Skeletal muscle tissue (tissue), 4 donors: ENCODE results near the gene TXNL4A. TPM values are rescaled to one million over a fixed set of nuclear protein-coding genes. Genes with fewer than 3 reads are reported as not detected.
"Not testable (repeated sequence)": the region's sequence is repeated elsewhere in the genome, so short reads cannot be mapped to it uniquely, and the experiment has no call there.

Experiments
- H3K27ac ChIP-seq: one replicate; pipeline ENCODE4 v1.7.0; 2013; ENCODE audit warnings: mild to moderate bottlenecking, low read depth, low read length, inconsistent platforms
- H3K27me3 ChIP-seq, 3 donors: one replicate each; pipeline ENCODE4 v1.7.0; 2013; ENCODE audit warnings: low read length in 3 of 3; ENCODE audit not compliant: control insufficient read depth in 3 of 3, insufficient read depth in 3 of 3
- H3K36me3 ChIP-seq, 3 donors: one replicate each; pipeline ENCODE4 v1.7.0; 2013; ENCODE audit warnings: low read length in 3 of 3; ENCODE audit not compliant: control insufficient read depth in 3 of 3, insufficient read depth in 3 of 3
- H3K4me1 ChIP-seq, 3 donors: one replicate each; pipeline ENCODE4 v1.7.0; 2013; ENCODE audit warnings: low read length in 3 of 3, mild to moderate bottlenecking in 3 of 3; ENCODE audit not compliant: control insufficient read depth in 3 of 3, insufficient read depth in 3 of 3
- H3K4me3 ChIP-seq, 3 donors: one replicate each; pipeline ENCODE4 v1.7.0; 2013; ENCODE audit warnings: low read length in 3 of 3
- H3K9ac ChIP-seq, 3 donors: one replicate each; pipeline ENCODE4 v1.7.0; 2013; ENCODE audit warnings: low read length in 3 of 3, mild to moderate bottlenecking in 3 of 3, moderate library complexity in 2 of 3, low read depth in 1 of 3
- H3K9me3 ChIP-seq, 3 donors: one replicate each; pipeline ENCODE4 v1.7.0; 2013; ENCODE audit warnings: low read length in 3 of 3; ENCODE audit not compliant: control insufficient read depth in 3 of 3
- total RNA-seq: library from RNA; depleted of rRNA; stranded (reverse); fragments of >200 nt; gene quantifications from one replicate; pipeline ENCODE4 v1.2.3, GENCODE V29; 2014
- donor health status: Osteomylitis.

The TXNL4A gene
- 30.8 TPM for total RNA-seq

- peak within 1 kb of the TSS; percentile 90 to 96 (median 92) for H3K9ac ChIP-seq
- H3K27me3 ChIP-seq = no peaks in the 10 kb centered on the region
- H3K27ac ChIP-seq = peak within 1 kb of the TSS; percentile 97
- H3K9me3 ChIP-seq = no peaks in the 10 kb centered on the region
- H3K36me3 ChIP-seq = peaks cover 0 to 8% (median 4%) of the 10 kb centered on the region in 3 donors
- H3K4me1 ChIP-seq = peaks cover 13 to 18% (median 16%) of the 10 kb centered on the region in 3 donors
- peak within 1 kb of the TSS; percentile 95 to 99 (median 99) for H3K4me3 ChIP-seq
Measured at GRCh38 chr18:79988451-79989194, at the start of gene TXNL4A. TXNL4A (minus strand) TSS chr18:79988563; CDS start chr18:79988392, 171 bp downstream.

GRCh38 chr18:80037300-80037699 lies 48.9 kb upstream of the TXNL4A start:
- peaks cover 11 to 20% (median 12%) of the 10 kb centered on the region in 3 donors for H3K4me1 ChIP-seq
- H3K9me3 ChIP-seq = no peaks in the 10 kb centered on the region

GRCh38 chr18:80035997-80036396 lies 47.6 kb upstream of the TXNL4A start:
- H3K4me1 ChIP-seq = peaks cover 11 to 20% (median 12%) of the 10 kb centered on the region in 3 donors
- no peaks in the 10 kb centered on the region for H3K9me3 ChIP-seq
- no peaks in the 10 kb centered on the region for H3K27me3 ChIP-seq
- no peak overlapping the region for H3K9ac ChIP-seq
- no peak overlapping the region for H3K4me3 ChIP-seq
- no peak overlapping the region for H3K27ac ChIP-seq
- H3K36me3 ChIP-seq = peaks cover 8 to 17% (median 16%) of the 10 kb centered on the region in 3 donors

More at GRCh38 chr18:80037300-80037699, 48.9 kb upstream of the TXNL4A start:
- no peak overlapping the region for H3K9ac ChIP-seq
- no peaks in the 10 kb centered on the region for H3K27me3 ChIP-seq
- no peak overlapping the region for H3K4me3 ChIP-seq
- H3K36me3 ChIP-seq = peaks cover 8 to 17% (median 16%) of the 10 kb centered on the region in 3 donors
- no peak overlapping the region for H3K27ac ChIP-seq

- no peaks in the 10 kb centered on the region for H3K27me3 ChIP-seq
- peak overlapping the region; percentile 79 for H3K27ac ChIP-seq
Measured at GRCh38 chr18:80034852-80035406, 46.6 kb upstream of the TXNL4A start.

DNA sequence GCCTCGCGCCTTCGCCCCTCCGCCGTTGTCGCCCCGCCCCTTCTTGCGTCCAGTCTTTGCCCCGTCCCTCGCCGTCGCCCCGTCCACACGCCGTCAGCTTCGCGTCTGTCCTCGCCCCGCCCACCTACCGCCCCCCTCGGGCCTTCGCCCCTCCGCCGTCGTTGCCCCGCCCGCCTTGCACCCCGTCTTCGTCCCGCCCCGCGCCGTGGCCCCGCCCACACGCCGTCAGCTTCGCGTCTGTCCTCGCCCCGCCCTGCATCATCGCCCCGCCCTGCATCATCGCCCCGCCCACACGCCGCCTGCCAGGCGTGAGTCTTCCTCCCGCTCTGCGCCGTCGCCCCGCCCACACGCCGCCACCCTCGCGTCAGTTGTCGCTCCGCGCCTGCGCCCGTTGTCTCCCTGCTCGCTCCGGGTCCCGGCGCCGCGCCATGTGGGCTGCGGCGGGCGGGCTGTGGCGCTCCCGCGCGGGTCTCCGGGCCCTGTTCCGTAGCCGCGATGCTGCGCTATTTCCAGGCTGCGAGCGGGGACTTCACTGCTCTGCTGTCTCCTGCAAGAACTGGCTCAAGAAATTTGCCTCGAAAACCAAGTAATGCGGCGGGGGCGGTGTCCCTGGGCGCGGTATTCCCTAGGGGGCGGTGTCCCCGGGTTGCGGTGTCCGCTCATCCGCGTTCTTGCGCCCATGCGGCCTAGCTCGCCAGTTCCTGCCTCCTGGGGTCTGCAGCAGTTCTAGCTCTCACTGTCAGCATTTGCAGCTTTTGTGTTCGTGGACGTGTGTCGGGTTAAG lies 45.9 kb upstream of the TXNL4A start, which contains the start of gene RBFA:
RBFA (plus strand) TSS at position 367 of the 784 bp plus-strand sequence; CDS start at position 429, 62 bp downstream.
- no peaks in the 10 kb centered on the region for H3K9me3 ChIP-seq
- peak within 1 kb of the TSS; percentile 75 to 91 (median 77) for H3K9ac ChIP-seq
- peaks cover 6 to 17% (median 16%) of the 10 kb centered on the region in 3 donors for H3K36me3 ChIP-seq
- no peaks in the 10 kb centered on the region for H3K27me3 ChIP-seq
- H3K4me3 ChIP-seq = peak within 1 kb of the TSS; percentile 87 to 94 (median 92)
- H3K4me1 ChIP-seq = peaks cover 11 to 20% (median 12%) of the 10 kb centered on the region in 3 donors
- peak within 1 kb of the TSS; percentile 79 for H3K27ac ChIP-seq

More at GRCh38 chr18:80034852-80035406, 46.6 kb upstream of the TXNL4A start:
- Histone ChIP-seq H3K9me3 (no peaks in the 10 kb centered on the region), H3K36me3 (peaks cover 6 to 17% (median 16%) of the 10 kb centered on the region in 3 donors), H3K9ac (peak overlapping the region; percentile 66 to 91 (median 75)), H3K4me3 (peak overlapping the region; percentile 74 to 94 (median 92)), H3K4me1 (peaks cover 11 to 20% (median 12%) of the 10 kb centered on the region in 3 donors)

DNA sequence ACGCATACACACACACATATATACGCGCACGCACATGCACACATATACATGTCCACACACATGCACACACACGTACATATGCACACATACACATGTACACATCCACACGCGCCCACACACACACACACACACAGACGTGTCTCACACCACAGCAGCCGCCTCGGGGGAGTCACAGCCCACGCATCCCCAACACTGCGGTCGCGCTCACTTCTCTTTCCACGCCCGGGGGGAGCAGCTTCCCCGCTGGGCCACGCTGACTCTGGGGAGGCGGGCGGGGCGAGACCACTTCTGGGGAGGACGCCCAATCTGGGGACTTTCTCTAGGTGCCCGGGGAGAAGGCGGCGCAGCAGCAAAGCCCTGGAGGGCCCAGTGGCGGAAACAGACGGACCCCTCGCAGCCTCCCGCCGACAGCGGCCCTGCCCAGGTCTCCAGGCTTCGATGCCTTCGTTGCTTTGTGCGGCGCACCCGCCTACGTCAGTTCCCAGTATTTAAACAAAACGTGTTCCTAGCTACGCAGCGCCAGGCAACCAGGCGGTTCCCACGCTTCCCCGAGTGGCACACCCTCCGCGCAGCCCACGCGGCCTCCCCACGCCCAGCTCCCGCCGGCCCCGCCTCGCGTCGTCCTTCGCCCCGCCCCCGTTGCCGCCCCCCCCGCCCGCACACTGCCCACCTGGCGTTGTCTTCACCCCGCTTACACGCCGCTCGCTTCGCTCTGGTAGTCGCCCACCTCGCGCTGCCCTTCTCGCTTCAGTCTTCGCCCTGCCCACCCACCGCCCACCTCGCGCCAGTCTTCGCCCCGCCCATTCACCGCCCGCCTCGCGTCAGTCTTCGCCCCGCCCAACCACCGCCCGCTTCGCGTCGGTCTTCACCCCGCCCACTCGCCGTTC lies 45.1 kb upstream of the TXNL4A start:
- Histone ChIP-seq H3K4me3 (peak overlapping the region; percentile 80 to 87 (median 83)), H3K4me1 (peaks cover 11 to 20% (median 12%) of the 10 kb centered on the region in 3 donors), H3K27ac (peak overlapping the region; percentile 79), H3K27me3 (no peaks in the 10 kb centered on the region), H3K36me3 (peaks cover 3 to 12% (median 11%) of the 10 kb centered on the region in 3 donors), H3K9ac (peak overlapping the region; percentile 73 to 80 (median 77)), H3K9me3 (no peaks in the 10 kb centered on the region)

DNA sequence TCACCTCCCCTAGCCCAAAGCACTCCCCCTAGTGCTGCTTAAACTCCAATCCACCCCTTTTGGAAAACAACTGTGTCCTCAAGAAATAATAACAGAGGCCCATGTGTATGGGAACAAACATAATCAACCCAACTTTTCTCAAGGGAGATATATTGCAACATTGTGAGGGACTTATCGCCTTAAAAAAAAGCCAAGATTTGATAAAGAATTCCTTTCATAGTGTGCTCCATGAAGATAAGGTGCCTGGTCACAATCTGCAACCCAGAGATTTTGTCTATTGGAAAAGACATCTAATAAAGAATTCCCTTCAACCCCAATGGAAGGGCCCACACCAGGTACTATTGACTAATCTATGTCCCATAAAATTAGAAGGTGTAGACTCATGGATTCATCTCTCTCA lies 41.3 kb upstream of the TXNL4A start:
- H3K4me3 ChIP-seq = no peak overlapping the region
- no peaks in the 10 kb centered on the region for H3K36me3 ChIP-seq
- H3K9ac ChIP-seq = no peak overlapping the region
- peaks cover 0 to 7% (median 4%) of the 10 kb centered on the region in 3 donors for H3K4me1 ChIP-seq
- H3K27me3 ChIP-seq = no peaks in the 10 kb centered on the region
- H3K27ac ChIP-seq = no peak overlapping the region
- peaks cover 4 to 16% (median 6%) of the 10 kb centered on the region in 3 donors for H3K9me3 ChIP-seq

DNA sequence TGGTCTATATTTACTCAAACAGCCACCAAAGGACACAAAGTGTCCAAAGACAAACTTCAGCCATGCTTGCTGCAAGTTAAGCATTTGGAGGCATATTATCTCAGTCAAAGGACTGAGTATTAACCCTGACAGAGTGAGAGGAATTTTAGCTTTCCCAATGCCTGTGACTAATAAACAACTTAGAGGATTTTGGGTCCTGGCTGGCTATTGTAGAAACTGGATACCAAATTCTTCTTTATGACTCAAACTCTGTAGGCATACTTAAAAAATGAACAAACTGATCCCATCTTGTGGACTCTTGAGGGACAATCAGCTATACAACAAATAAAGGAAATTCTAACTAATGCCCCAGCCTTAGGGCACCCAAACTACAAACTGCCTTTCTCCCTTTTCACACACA lies 39.4 kb upstream of the TXNL4A start:
- H3K9ac ChIP-seq, H3K27me3 ChIP-seq, H3K36me3 ChIP-seq, H3K27ac ChIP-seq, H3K4me1 ChIP-seq, H3K4me3 ChIP-seq: not testable (repeated sequence)
- H3K9me3 ChIP-seq = peaks cover 16 to 35% (median 23%) of the 10 kb centered on the region in 3 donors

DNA sequence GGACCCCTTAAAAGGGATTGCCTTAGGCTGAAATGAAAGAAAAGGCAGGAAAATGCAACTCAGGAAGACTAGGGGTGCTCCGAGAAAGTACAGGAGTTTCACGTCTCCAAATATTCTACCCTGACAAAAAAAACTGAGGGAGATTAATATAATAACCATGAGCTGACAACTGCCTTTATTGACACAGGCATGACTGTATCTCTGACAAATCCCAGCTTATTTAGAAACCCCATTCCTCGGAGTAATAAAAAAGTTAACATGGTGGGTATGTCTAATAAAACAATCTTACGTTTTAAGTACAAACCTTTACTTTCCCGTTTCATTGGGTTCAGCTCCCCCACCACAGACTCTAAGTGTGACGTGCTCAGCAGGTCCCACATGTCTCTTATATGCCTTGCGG lies 38.0 kb upstream of the TXNL4A start:
- no peak overlapping the region for H3K9ac ChIP-seq

More for the DNA sequence above, 38.0 kb upstream of the TXNL4A start:
- peaks cover 28 to 48% (median 33%) of the 10 kb centered on the region in 3 donors for H3K9me3 ChIP-seq
- H3K4me3 ChIP-seq = no peak overlapping the region
- H3K36me3 ChIP-seq = no peaks in the 10 kb centered on the region
- no peak overlapping the region for H3K27ac ChIP-seq
- H3K27me3 ChIP-seq = no peaks in the 10 kb centered on the region
- no peaks in the 10 kb centered on the region for H3K4me1 ChIP-seq
